Skeletal muscle satellite cell (primary cell): ENCODE measurements around the gene ROS1. TPM values are rescaled to one million over a fixed set of nuclear protein-coding genes. Genes with fewer than 3 reads are reported as not detected.
"Not testable (repeated sequence)": the region's sequence is repeated elsewhere in the genome, so short reads cannot be mapped to it uniquely, and the experiment has no call there.

Source experiments
- H3K27me3 ChIP-seq: 2 replicates; pipeline ENCODE4 v1.7.0; 2013; ENCODE audit warnings: low read length; ENCODE audit not compliant: control insufficient read depth, insufficient read depth
- H3K36me3 ChIP-seq: 2 replicates; pipeline ENCODE4 v1.7.0; 2013; ENCODE audit warnings: mild to moderate bottlenecking, control low read depth, low read length; ENCODE audit not compliant: insufficient read depth
- H3K4me1 ChIP-seq: 2 replicates; pipeline ENCODE4 v1.7.0; 2013; ENCODE audit warnings: low read length; ENCODE audit not compliant: control insufficient read depth, insufficient read depth
- H3K4me2 ChIP-seq: 2 replicates; pipeline ENCODE4 v1.7.0; 2013; ENCODE audit warnings: mild to moderate bottlenecking, low read length
- H3K4me3 ChIP-seq: 2 replicates; pipeline ENCODE4 v1.7.0; 2013; ENCODE audit warnings: low read length
- H3K9ac ChIP-seq: 2 replicates; pipeline ENCODE4 v1.7.0; 2013; ENCODE audit warnings: mild to moderate bottlenecking, low read depth, low read length, moderate library complexity
- H3K9me3 ChIP-seq: replicated peaks from 2 replicates; pipeline ENCODE4 v1.7.0; 2013; ENCODE audit warnings: mild to moderate bottlenecking, control low read depth, low read length
- small RNA-seq: library from RNA; depleted of rRNA; stranded (forward); fragments of <200 nt; gene quantifications from one replicate; pipeline ENCODE3, GENCODE V24; 2012

Gene ROS1

DNA sequence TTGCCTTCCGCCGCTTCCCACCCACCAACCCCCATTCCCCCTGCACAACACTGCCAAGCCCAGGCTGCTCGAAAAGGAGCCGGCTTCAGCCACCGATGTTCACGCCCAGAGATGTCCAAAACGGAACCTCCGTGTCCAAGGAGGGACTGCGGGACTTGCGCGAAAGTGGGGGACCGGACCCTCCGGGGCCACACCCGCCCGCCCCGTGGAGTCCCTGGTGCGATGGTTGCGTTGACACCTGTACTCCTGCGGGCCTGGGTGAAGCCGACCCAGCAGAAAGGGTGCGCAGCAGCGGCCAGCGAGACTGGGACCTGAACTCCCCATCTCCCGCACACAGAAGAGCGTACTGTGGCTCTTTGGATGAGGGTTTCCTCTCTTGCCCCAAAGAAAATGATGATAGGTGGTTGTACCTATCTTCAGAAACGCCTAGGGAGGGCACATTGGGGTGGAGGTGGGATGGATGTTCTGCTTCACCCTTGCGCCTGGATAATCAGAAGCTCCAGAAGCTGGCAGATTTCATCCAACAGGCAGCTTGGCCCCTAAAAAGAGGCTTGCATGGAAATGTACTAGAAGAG is 162.3 kb downstream of the ROS1 start:
- peaks cover 61% of the 10 kb centered on the region for H3K27me3 ChIP-seq
- no peak overlapping the region for H3K4me2 ChIP-seq
- no peak overlapping the region for H3K4me3 ChIP-seq
- H3K4me1 ChIP-seq = peaks cover 15% of the 10 kb centered on the region
- H3K9me3 ChIP-seq = no peaks in the 10 kb centered on the region
- H3K9ac ChIP-seq = no peak overlapping the region
- H3K36me3 ChIP-seq = no peaks in the 10 kb centered on the region

DNA sequence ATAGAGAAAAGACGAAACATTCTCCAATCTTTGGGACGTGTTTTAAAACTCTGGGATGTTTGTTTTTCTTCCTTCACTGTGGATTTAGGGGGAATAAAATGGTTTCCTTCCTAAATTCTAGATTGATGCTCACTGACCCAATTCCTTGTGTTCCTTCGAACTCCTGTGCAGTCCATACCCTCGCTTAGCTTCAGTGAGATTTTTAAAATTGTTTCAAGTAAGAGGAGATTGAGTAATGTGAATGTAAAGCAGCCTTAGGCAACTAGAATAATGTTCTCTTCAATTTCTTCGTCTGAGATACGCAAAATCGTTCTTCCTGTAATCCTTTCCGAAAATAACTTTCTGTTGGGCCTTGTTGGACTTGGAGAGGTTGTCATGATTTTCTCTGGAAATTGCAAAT is 162.9 kb downstream of the ROS1 start:
- no peak overlapping the region for H3K4me2 ChIP-seq
- H3K4me3 ChIP-seq = no peak overlapping the region
- no peaks in the 10 kb centered on the region for H3K36me3 ChIP-seq
- no peak overlapping the region for H3K9ac ChIP-seq
- peaks cover 55% of the 10 kb centered on the region for H3K27me3 ChIP-seq
- no peaks in the 10 kb centered on the region for H3K9me3 ChIP-seq
- H3K4me1 ChIP-seq = peaks cover 15% of the 10 kb centered on the region

DNA sequence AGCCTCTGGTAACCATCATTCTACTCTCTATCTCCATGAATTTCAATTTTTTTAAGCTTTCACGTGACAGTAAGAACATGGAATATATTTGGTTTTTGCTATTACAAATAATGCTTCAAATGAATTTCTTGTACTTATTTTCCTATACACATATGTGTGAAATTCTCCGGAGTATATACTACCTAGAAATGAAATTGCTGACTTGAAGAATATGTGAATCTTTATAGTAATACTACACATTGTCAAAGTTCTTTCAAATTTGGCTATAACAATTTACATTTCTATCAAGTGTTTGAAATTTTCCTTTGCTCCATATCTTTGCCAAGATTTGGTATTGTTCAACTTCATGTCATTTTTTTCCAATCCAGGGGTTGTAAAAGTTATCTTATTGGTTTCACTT is 172.0 kb downstream of the ROS1 start:
- H3K27me3 ChIP-seq = no peaks in the 10 kb centered on the region
- H3K4me1 ChIP-seq = no peaks in the 10 kb centered on the region
- H3K9me3 ChIP-seq = no peaks in the 10 kb centered on the region
- no peak overlapping the region for H3K4me3 ChIP-seq
- H3K4me2 ChIP-seq = no peak overlapping the region
- no peaks in the 10 kb centered on the region for H3K36me3 ChIP-seq
- no peak overlapping the region for H3K9ac ChIP-seq

DNA sequence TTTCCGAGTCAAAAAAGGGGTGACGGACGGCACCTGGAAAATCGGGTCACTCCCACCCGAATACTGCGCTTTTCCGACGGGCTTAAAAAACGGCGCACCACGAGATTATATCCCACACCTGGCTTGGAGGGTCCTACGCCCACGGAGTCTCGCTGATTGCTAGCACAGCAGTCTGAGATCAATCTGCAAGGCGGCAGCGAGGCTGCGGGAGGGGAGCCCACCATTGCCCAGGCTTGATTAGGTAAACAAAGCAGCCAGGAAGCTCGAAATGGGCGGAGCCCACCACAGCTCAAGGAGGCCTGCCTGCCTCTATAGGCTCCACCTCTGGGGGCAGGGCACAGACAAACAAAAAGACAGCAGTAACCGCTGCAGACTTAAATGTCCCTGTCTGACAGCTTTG is 180.8 kb downstream of the ROS1 start:
- H3K36me3 ChIP-seq, H3K4me2 ChIP-seq, H3K27me3 ChIP-seq, H3K4me3 ChIP-seq, H3K9ac ChIP-seq, H3K4me1 ChIP-seq, H3K9me3 ChIP-seq: not testable (repeated sequence)

DNA sequence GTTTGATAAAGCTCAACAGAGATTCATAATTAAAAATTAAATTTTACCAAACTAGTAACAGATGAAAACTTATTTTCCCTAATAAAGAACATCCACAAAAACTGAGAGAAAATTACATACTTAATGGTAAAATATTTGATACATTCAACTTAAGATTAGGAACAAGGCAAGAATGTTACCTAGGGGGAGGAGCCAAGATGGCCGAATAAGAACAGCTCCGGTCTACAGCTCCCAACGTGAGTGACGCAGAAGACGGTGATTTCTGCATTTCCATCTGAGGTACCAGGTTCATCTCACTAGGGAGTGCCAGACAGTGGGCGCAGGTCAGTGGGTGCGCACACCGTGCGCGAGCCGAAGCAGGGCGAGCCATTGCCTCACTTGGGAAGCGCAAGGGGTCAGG is 181.2 kb downstream of the ROS1 start:
- H3K4me3 ChIP-seq, H3K36me3 ChIP-seq, H3K4me2 ChIP-seq, H3K4me1 ChIP-seq, H3K27me3 ChIP-seq, H3K9ac ChIP-seq, H3K9me3 ChIP-seq: not testable (repeated sequence)

Small RNA genes within 50 kb of the gene (small RNA-seq; reads per million reads assigned to genes)
- gene RN7SKP18 (not detected), gene RNU6-253P (not detected)
